ENCODE measurements around the gene YDJC. TPM values are rescaled to one million over a fixed set of nuclear protein-coding genes. Genes with fewer than 3 reads are reported as not detected.

The YDJC gene
- total and polyA plus RNA-seq, 4 donors = 11.0 to 41.1 (median 31.3) TPM

- ATAC-seq (ENCODE audit: insufficient read depth, low FRiP score) (no peak), DNase-seq (no peak)
- Histone ChIP-seq H3K27ac (ENCODE audit: low read depth in 1 of 2, low read length in 1 of 2) (no peak overlapping the region), H3K9me3 (ENCODE audit: control insufficient read depth in 4 of 4, insufficient read depth in 3 of 4, low read length in 3 of 4) (no peaks in the 10 kb centered on the region), H3K4me3 (no peak overlapping the region), H3K4me1 (ENCODE audit: control insufficient read depth in 5 of 5, insufficient read depth in 5 of 5, low read length in 5 of 5) (peaks cover 0 to 14% (median 4%) of the 10 kb centered on the region in 5 donors), H3K36me3 (ENCODE audit: control insufficient read depth in 4 of 4, insufficient read depth in 4 of 4, low read length in 4 of 4) (peaks cover 0 to 28% (median under 1%) of the 10 kb centered on the region in 4 donors), H3K27me3 (ENCODE audit: control insufficient read depth in 3 of 3, insufficient read depth in 3 of 3, low read length in 2 of 3) (no peaks in the 10 kb centered on the region), H3K9ac (ENCODE audit: insufficient read depth in 1 of 2, low read length in 2 of 2) (no peak overlapping the region)
- 93 to 95% methylated on average over 7 of the region's 7 CpGs for WGBS, 2 donors
- TF ChIP-seq CTCF (IDR thresholded peaks at IDR 0.05; ENCODE audit: control extremely low read depth, extremely low read depth) = no peak
These were observed 6.2 kb downstream of the YDJC start for GRCh38 chr22:21623648-21623970.

GRCh38 chr22:21622919-21623647 lies 6.7 kb downstream of the YDJC start:
- no peak for DNase-seq
- no peak for ATAC-seq (ENCODE audit: insufficient read depth, low FRiP score)
- no peaks in the 10 kb centered on the region for H3K9me3 ChIP-seq (ENCODE audit: control insufficient read depth in 4 of 4, insufficient read depth in 3 of 4, low read length in 3 of 4)
- no peak overlapping the region for H3K4me3 ChIP-seq
- no peak overlapping the region for H3K9ac ChIP-seq (ENCODE audit: insufficient read depth in 1 of 2, low read length in 2 of 2)
- 91 to 92% methylated on average over 23 of the region's 23 CpGs for WGBS, 2 donors
- peaks cover 0 to 28% (median under 1%) of the 10 kb centered on the region in 4 donors for H3K36me3 ChIP-seq (ENCODE audit: control insufficient read depth in 4 of 4, insufficient read depth in 4 of 4, low read length in 4 of 4)
- no peak overlapping the region for H3K27ac ChIP-seq (ENCODE audit: low read depth in 1 of 2, low read length in 1 of 2)
- no peak for TF ChIP-seq CTCF (IDR thresholded peaks at IDR 0.05; ENCODE audit: control extremely low read depth, extremely low read depth)
- no peaks in the 10 kb centered on the region for H3K27me3 ChIP-seq (ENCODE audit: control insufficient read depth in 3 of 3, insufficient read depth in 3 of 3, low read length in 2 of 3)
- peaks cover 0 to 14% (median 2%) of the 10 kb centered on the region in 5 donors for H3K4me1 ChIP-seq (ENCODE audit: control insufficient read depth in 5 of 5, insufficient read depth in 5 of 5, low read length in 5 of 5)

GRCh38 chr22:21622011-21622918 lies 7.6 kb downstream of the YDJC start:
- peaks cover 0 to 14% (median 2%) of the 10 kb centered on the region in 5 donors for H3K4me1 ChIP-seq (ENCODE audit: control insufficient read depth in 5 of 5, insufficient read depth in 5 of 5, low read length in 5 of 5)
- TF ChIP-seq CTCF (IDR thresholded peaks at IDR 0.05; ENCODE audit: control extremely low read depth, extremely low read depth) = no peak
- 46 to 67% methylated on average over 17 of the region's 17 CpGs for WGBS, 2 donors
- peak overlapping the region in 1 of 2 donors; percentile 9 for H3K27ac ChIP-seq (ENCODE audit: low read depth in 1 of 2, low read length in 1 of 2)
- H3K9me3 ChIP-seq (ENCODE audit: control insufficient read depth in 4 of 4, insufficient read depth in 3 of 4, low read length in 3 of 4) = no peaks in the 10 kb centered on the region
- no peaks in the 10 kb centered on the region for H3K27me3 ChIP-seq (ENCODE audit: control insufficient read depth in 3 of 3, insufficient read depth in 3 of 3, low read length in 2 of 3)
- H3K4me3 ChIP-seq = no peak overlapping the region
- no peak for ATAC-seq (ENCODE audit: insufficient read depth, low FRiP score)
- DNase-seq = peak in 1 of 3 donors; percentile 27
- H3K9ac ChIP-seq (ENCODE audit: insufficient read depth in 1 of 2, low read length in 2 of 2) = no peak overlapping the region
- H3K36me3 ChIP-seq (ENCODE audit: control insufficient read depth in 4 of 4, insufficient read depth in 4 of 4, low read length in 4 of 4) = peaks cover 0 to 28% (median under 1%) of the 10 kb centered on the region in 4 donors

Measured in lung (tissue), 12 donors.